RWPE2 (cell line): Measurements from ENCODE around the gene PI4K2A.
A peak's percentile ranks its signal among the peaks of the same experiment; 100 is the strongest.

Experiments used
- ATAC-seq: fragments of 200-7000 bp; cut with Tn5 transposase; 3 replicates; pipeline ENCODE4 v1.9.1; 2021; ENCODE audit warnings: low read depth
- DNase-seq: peaks from one replicate; pipeline ENCODE4 v3.0.0-alpha.2; 2020; ENCODE audit warnings: low spot score
- H3K27ac ChIP-seq: fragments of 450-650 bp; 2 replicates; pipeline ENCODE4 v1.5.1; 2017; ENCODE audit warnings: mild to moderate bottlenecking; ENCODE audit not compliant: poor library complexity, severe bottlenecking
- H3K27me3 ChIP-seq: fragments of 250-450 bp; sonication (Bioruptor Pico); 2 replicates; pipeline ENCODE4 v1.5.1; 2021; ENCODE audit warnings: mild to moderate bottlenecking, moderate library complexity; ENCODE audit not compliant: insufficient read depth, poor library complexity, severe bottlenecking
- H3K36me3 ChIP-seq: fragments of 250-450 bp; sonication (Bioruptor Pico); 2 replicates; pipeline ENCODE4 v1.5.1; 2020; ENCODE audit warnings: low read depth, mild to moderate bottlenecking, moderate library complexity
- H3K4me1 ChIP-seq: fragments of 250-450 bp; sonication (Bioruptor Pico); 2 replicates; pipeline ENCODE4 v1.5.1; 2021; ENCODE audit warnings: mild to moderate bottlenecking, moderate library complexity; ENCODE audit not compliant: insufficient read depth, poor library complexity, severe bottlenecking
- H3K4me3 ChIP-seq: fragments of 250-450 bp; sonication (Bioruptor Pico); 2 replicates; pipeline ENCODE4 v1.5.1; 2021; ENCODE audit warnings: mild to moderate bottlenecking, moderate library complexity; ENCODE audit not compliant: severe bottlenecking
- H3K9me3 ChIP-seq: fragments of 250-450 bp; sonication (Bioruptor Pico); 2 replicates; pipeline ENCODE4 v1.5.1; 2021; ENCODE audit warnings: mild to moderate bottlenecking, moderate library complexity; ENCODE audit not compliant: severe bottlenecking
- CTCF ChIP-seq: fragments of 450-650 bp; IDR thresholded peaks from one replicate; pipeline ENCODE4 v1.5.1; 2017; ENCODE audit warnings: mild to moderate bottlenecking, moderate library complexity; ENCODE audit not compliant: poor library complexity, severe bottlenecking

The PI4K2A gene

GRCh38 chr10:97659589-97659988, 19.1 kb downstream of the PI4K2A start:
- Histone ChIP-seq H3K4me3 (no peak overlapping the region), H3K27me3 (no peaks in the 10 kb centered on the region), H3K9me3 (no peaks in the 10 kb centered on the region), H3K4me1 (no peaks in the 10 kb centered on the region), H3K36me3 (peaks cover 90% of the 10 kb centered on the region), H3K27ac (peak overlapping the region; percentile 28)
- TF ChIP-seq CTCF = no peak
- DNase-seq = no peak
- ATAC-seq = no peak

- H3K9me3 ChIP-seq = no peaks in the 10 kb centered on the region
- DNase-seq = no peak
- no peak for ATAC-seq
- no peak overlapping the region for H3K27ac ChIP-seq
- no peak for TF ChIP-seq CTCF
- no peaks in the 10 kb centered on the region for H3K27me3 ChIP-seq
- peaks cover 88% of the 10 kb centered on the region for H3K36me3 ChIP-seq
- H3K4me3 ChIP-seq = no peak overlapping the region
- H3K4me1 ChIP-seq = no peaks in the 10 kb centered on the region
Measured at GRCh38 chr10:97664282-97664850, 23.9 kb downstream of the PI4K2A start.

GRCh38 chr10:97666992-97667391, 26.5 kb downstream of the PI4K2A start:
- Histone ChIP-seq H3K36me3 (peaks cover 90% of the 10 kb centered on the region), H3K4me1 (no peaks in the 10 kb centered on the region), H3K9me3 (no peaks in the 10 kb centered on the region), H3K27ac (no peak overlapping the region), H3K27me3 (no peaks in the 10 kb centered on the region), H3K4me3 (no peak overlapping the region)
- DNase-seq = no peak
- TF ChIP-seq CTCF = no peak
- ATAC-seq = no peak

GRCh38 chr10:97667463-97667862, 27.0 kb downstream of the PI4K2A start:
- H3K27me3 ChIP-seq = no peaks in the 10 kb centered on the region
- no peak for TF ChIP-seq CTCF
- no peak for ATAC-seq
- H3K9me3 ChIP-seq = no peaks in the 10 kb centered on the region
- no peak for DNase-seq
- no peaks in the 10 kb centered on the region for H3K4me1 ChIP-seq
- peaks cover 90% of the 10 kb centered on the region for H3K36me3 ChIP-seq
- no peak overlapping the region for H3K27ac ChIP-seq
- no peak overlapping the region for H3K4me3 ChIP-seq

GRCh38 chr10:97669571-97669970, 29.1 kb downstream of the PI4K2A start:
- Histone ChIP-seq H3K27ac (no peak overlapping the region), H3K36me3 (peaks cover 93% of the 10 kb centered on the region), H3K27me3 (no peaks in the 10 kb centered on the region), H3K4me3 (no peak overlapping the region), H3K4me1 (peaks cover 5% of the 10 kb centered on the region), H3K9me3 (no peaks in the 10 kb centered on the region)
- DNase-seq (no peak), ATAC-seq (0 out of 3 replicates have a peak, but pooled peaks have one; percentile 15)
- TF ChIP-seq CTCF = no peak
